Measurements from ENCODE around the gene SLC25A41. TPM values are rescaled to one million over a fixed set of nuclear protein-coding genes. Genes with fewer than 3 reads are reported as not detected.

SLC25A41 gene
- total and polyA plus RNA-seq, 9 of the 15 experiments (the other 6 are each of a cell fraction or from before 2014, with no cell fraction given): 0.08 to 4.2 (median 1.6) TPM

DNA sequence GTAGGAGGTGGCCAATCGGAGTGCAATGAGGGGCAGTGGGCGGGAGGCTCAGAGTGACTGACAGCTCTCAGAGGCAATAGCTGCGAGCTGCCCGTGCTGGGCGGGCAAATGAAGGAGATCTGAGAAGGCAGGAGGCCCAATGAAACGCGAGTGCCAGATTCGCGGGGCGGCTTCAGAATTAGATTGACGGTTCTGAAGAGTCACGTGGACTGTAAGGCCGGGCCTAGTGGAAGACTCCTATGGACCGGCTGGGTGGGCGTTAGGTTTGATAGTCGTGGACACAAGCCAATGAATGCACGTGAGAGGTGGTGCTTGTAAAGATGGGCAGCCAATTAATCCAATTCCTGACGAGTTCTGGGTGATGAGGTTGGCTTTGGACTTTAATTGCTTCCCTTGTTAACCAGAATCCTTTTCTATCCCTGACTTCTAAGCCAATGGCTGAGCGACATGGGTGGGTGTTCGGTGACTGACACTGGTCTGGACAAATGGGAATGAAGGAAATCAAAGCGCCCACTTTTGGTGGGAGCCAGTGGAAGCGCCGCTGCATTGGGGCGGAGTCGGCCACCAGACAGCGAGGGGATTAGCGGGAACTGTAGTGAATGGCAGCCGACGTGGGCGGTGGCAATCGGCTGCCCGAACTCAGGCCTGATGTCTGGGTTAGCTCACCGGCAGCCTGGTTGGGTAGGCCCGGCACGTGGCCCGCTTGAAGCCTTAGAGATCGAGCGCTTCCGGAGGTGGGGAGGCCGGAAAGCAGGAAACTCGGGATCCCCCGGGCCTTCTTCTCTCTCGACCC, 8.4 kb downstream of the SLC25A41 start (continued):
- TF ChIP-seq, protein P1, sequence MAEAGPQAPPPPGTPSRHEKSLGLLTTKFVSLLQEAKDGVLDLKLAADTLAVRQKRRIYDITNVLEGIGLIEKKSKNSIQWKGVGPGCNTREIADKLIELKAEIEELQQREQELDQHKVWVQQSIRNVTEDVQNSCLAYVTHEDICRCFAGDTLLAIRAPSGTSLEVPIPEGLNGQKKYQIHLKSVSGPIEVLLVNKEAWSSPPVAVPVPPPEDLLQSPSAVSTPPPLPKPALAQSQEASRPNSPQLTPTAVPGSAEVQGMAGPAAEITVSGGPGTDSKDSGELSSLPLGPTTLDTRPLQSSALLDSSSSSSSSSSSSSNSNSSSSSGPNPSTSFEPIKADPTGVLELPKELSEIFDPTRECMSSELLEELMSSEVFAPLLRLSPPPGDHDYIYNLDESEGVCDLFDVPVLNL (CRISPR knock-in tag; IDR thresholded peaks at IDR 0.05; ENCODE audit: low read depth): peak; percentile 63; the same call in 1 of the 2 replicates
- peak; percentile 81 for TF ChIP-seq MYC (IDR thresholded peaks at IDR 0.05; ENCODE audit: low read depth, low read length)
- TF ChIP-seq MYC (CRISPR knock-in tag; IDR thresholded peaks at IDR 0.05; ENCODE audit: borderline replicate concordance, low read depth): peak; percentile 86; the same call in 1 of the 2 replicates
- TF ChIP-seq MIER1 (IDR thresholded peaks at IDR 0.05; ENCODE audit: low read depth): no peak
- no peak for TF ChIP-seq ZKSCAN3 (CRISPR knock-in tag; IDR thresholded peaks at IDR 0.05)
- TF ChIP-seq ATF7 (IDR thresholded peaks at IDR 0.05): peak; percentile 95
- TF ChIP-seq POU5F1 (IDR thresholded peaks at IDR 0.05; ENCODE audit: borderline replicate concordance, low read depth, low read length, partially characterized antibody): no peak
- no peak for TF ChIP-seq POLR2AphosphoS2 (IDR thresholded peaks at IDR 0.05; ENCODE audit: low read length)
- TF ChIP-seq PCBP2 (IDR thresholded peaks at IDR 0.05; ENCODE audit: low read depth, low read length, poor library complexity, severe bottlenecking): no peak
- TF ChIP-seq ZNF668 (CRISPR knock-in tag; IDR thresholded peaks at IDR 0.05): peak; percentile 86; the same call in 1 of the 2 replicates
- TF ChIP-seq CSDE1 (IDR thresholded peaks at IDR 0.05): no peak
- TF ChIP-seq, protein P2, sequence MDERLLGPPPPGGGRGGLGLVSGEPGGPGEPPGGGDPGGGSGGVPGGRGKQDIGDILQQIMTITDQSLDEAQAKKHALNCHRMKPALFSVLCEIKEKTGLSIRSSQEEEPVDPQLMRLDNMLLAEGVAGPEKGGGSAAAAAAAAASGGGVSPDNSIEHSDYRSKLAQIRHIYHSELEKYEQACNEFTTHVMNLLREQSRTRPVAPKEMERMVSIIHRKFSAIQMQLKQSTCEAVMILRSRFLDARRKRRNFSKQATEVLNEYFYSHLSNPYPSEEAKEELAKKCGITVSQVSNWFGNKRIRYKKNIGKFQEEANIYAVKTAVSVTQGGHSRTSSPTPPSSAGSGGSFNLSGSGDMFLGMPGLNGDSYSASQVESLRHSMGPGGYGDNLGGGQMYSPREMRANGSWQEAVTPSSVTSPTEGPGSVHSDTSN (CRISPR knock-in tag; IDR thresholded peaks at IDR 0.05; ENCODE audit: low read depth): peak; percentile 96
- TF ChIP-seq, protein P2 (tag; conservative IDR thresholded peaks at IDR 0.05; ENCODE audit: low read depth): peak; percentile 100
- TF ChIP-seq ZKSCAN1 (IDR thresholded peaks at IDR 0.05; ENCODE audit: low read depth, low read length): no peak
- TF ChIP-seq TARDBP (IDR thresholded peaks at IDR 0.05): no peak
- TF ChIP-seq BACH1 (tag; IDR thresholded peaks at IDR 0.05): 0 out of 2 replicates have a peak, but pooled peaks have one; percentile 56
- peak; percentile 93 for TF ChIP-seq CHD2 (IDR thresholded peaks at IDR 0.05; ENCODE audit: low read depth, low read length)
- TF ChIP-seq, protein P3, sequence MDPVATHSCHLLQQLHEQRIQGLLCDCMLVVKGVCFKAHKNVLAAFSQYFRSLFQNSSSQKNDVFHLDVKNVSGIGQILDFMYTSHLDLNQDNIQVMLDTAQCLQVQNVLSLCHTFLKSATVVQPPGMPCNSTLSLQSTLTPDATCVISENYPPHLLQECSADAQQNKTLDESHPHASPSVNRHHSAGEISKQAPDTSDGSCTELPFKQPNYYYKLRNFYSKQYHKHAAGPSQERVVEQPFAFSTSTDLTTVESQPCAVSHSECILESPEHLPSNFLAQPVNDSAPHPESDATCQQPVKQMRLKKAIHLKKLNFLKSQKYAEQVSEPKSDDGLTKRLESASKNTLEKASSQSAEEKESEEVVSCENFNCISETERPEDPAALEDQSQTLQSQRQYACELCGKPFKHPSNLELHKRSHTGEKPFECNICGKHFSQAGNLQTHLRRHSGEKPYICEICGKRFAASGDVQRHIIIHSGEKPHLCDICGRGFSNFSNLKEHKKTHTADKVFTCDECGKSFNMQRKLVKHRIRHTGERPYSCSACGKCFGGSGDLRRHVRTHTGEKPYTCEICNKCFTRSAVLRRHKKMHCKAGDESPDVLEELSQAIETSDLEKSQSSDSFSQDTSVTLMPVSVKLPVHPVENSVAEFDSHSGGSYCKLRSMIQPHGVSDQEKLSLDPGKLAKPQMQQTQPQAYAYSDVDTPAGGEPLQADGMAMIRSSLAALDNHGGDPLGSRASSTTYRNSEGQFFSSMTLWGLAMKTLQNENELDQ (CRISPR knock-in tag; IDR thresholded peaks at IDR 0.05; ENCODE audit: borderline replicate concordance): peak; percentile 85; the same call in 1 of the 2 replicates
- peak in 1 of 2 experiments; percentile 88; a peak in 2 of 4 replicates for TF ChIP-seq MAZ (CRISPR knock-in tag; conservative IDR thresholded peaks at IDR 0.05 in 1 of 2, IDR thresholded peaks at IDR 0.05 in 1 of 2)
- peak; percentile 92 for TF ChIP-seq ZBTB1 (CRISPR knock-in tag; IDR thresholded peaks at IDR 0.05; ENCODE audit: borderline replicate concordance, low read depth)
- TF ChIP-seq ZNF143 (CRISPR knock-in tag; IDR thresholded peaks at IDR 0.05): peak; percentile 65; the same call in 1 of the 2 replicates
